Measurements from ENCODE around the gene EIF3D.
"Not testable (repeated sequence)": the region's sequence is repeated elsewhere in the genome, so short reads cannot be mapped to it uniquely, and the experiment has no call there.

EIF3D gene

GRCh38 chr22:36536717-36537116 is 7.8 kb upstream of the EIF3D start:
- no peaks in the 10 kb centered on the region for H3K27me3 ChIP-seq (ENCODE audit: insufficient read depth, poor library complexity, severe bottlenecking)
- H3K27ac ChIP-seq (replicated peaks) = no peak overlapping the region
- TF ChIP-seq REST (IDR thresholded peaks at IDR 0.05; ENCODE audit: insufficient replicate concordance, low read depth) (no peak), SPI1 (IDR thresholded peaks at IDR 0.05; ENCODE audit: borderline replicate concordance, low read depth) (no peak), CTCF (IDR thresholded peaks at IDR 0.05; ENCODE audit: insufficient read depth, low read length) (no peak), POLR2AphosphoS5 (IDR thresholded peaks at IDR 0.05; ENCODE audit: low read depth) (no peak), GABPA (IDR thresholded peaks at IDR 0.05; ENCODE audit: low read depth) (no peak)
- DNase-seq (ENCODE audit: low read depth in 1 of 2, low spot score in 1 of 2) = no peak
- no peak overlapping the region for H3K4me3 ChIP-seq (replicated peaks; ENCODE audit: insufficient read depth, low read length)

- not testable (repeated sequence) for DNase-seq (ENCODE audit: low read depth in 1 of 2, low spot score in 1 of 2); H3K27ac ChIP-seq (replicated peaks); H3K4me3 ChIP-seq (replicated peaks; ENCODE audit: insufficient read depth, low read length); H3K27me3 ChIP-seq (ENCODE audit: insufficient read depth, poor library complexity, severe bottlenecking)
These were observed 4.4 kb upstream of the EIF3D start for GRCh38 chr22:36533320-36533719.

- no peak for DNase-seq (ENCODE audit: low read depth in 1 of 2, low spot score in 1 of 2)
- no peaks in the 10 kb centered on the region for H3K27me3 ChIP-seq (ENCODE audit: insufficient read depth, poor library complexity, severe bottlenecking)
- no peak for TF ChIP-seq GABPA (IDR thresholded peaks at IDR 0.05; ENCODE audit: low read depth)
- TF ChIP-seq SPI1 (IDR thresholded peaks at IDR 0.05; ENCODE audit: borderline replicate concordance, low read depth) = no peak
- no peak for TF ChIP-seq REST (IDR thresholded peaks at IDR 0.05; ENCODE audit: insufficient replicate concordance, low read depth)
- no peak for TF ChIP-seq CTCF (IDR thresholded peaks at IDR 0.05; ENCODE audit: insufficient read depth, low read length)
- TF ChIP-seq POLR2AphosphoS5 (IDR thresholded peaks at IDR 0.05; ENCODE audit: low read depth) = no peak
- no peak overlapping the region for H3K4me3 ChIP-seq (replicated peaks; ENCODE audit: insufficient read depth, low read length)
- H3K27ac ChIP-seq (replicated peaks) = no peak overlapping the region
These were observed 3.5 kb upstream of the EIF3D start for GRCh38 chr22:36532466-36532865.

GRCh38 chr22:36528341-36528740 is 625 bp downstream of the EIF3D start:
- peak overlapping the region; percentile 75 for H3K4me3 ChIP-seq (replicated peaks; ENCODE audit: insufficient read depth, low read length)
- DNase-seq (ENCODE audit: low read depth in 1 of 2, low spot score in 1 of 2) = no peak
- H3K27ac ChIP-seq (replicated peaks) = peak overlapping the region; percentile 95
- H3K27me3 ChIP-seq (ENCODE audit: insufficient read depth, poor library complexity, severe bottlenecking) = no peaks in the 10 kb centered on the region
- no peak for TF ChIP-seq SPI1 (IDR thresholded peaks at IDR 0.05; ENCODE audit: borderline replicate concordance, low read depth)
- TF ChIP-seq GABPA (IDR thresholded peaks at IDR 0.05; ENCODE audit: low read depth) = no peak
- no peak for TF ChIP-seq POLR2AphosphoS5 (IDR thresholded peaks at IDR 0.05; ENCODE audit: low read depth)
- TF ChIP-seq CTCF (IDR thresholded peaks at IDR 0.05; ENCODE audit: insufficient read depth, low read length) = no peak
- no peak for TF ChIP-seq REST (IDR thresholded peaks at IDR 0.05; ENCODE audit: insufficient replicate concordance, low read depth)
